ENCODE results near the gene MSH4.
A peak's percentile ranks its signal among the peaks of the same experiment; 100 is the strongest.
"Not testable (repeated sequence)": the region's sequence is repeated elsewhere in the genome, so short reads cannot be mapped to it uniquely, and the experiment has no call there.

MSH4 gene

GRCh38 chr1:75901371-75901770 lies 104.7 kb downstream of the MSH4 start:
- no peak overlapping the region for H3K27ac ChIP-seq
- H3K4me3 ChIP-seq = no peak overlapping the region

- H3K27ac ChIP-seq = no peak overlapping the region
- no peak overlapping the region for H3K4me3 ChIP-seq
Observed at GRCh38 chr1:75908717-75909152, 112.1 kb downstream of the MSH4 start.

GRCh38 chr1:75916834-75917233 lies 120.2 kb downstream of the MSH4 start:
- Histone ChIP-seq H3K4me3 (no peak overlapping the region), H3K27ac (no peak overlapping the region)

- Histone ChIP-seq H3K27ac (no peak overlapping the region), H3K4me3 (no peak overlapping the region)
Observed at GRCh38 chr1:75922698-75923097, 126.0 kb downstream of the MSH4 start.

- Histone ChIP-seq H3K4me3 (no peak within 1 kb of the TSS), H3K27ac (no peak within 1 kb of the TSS)
Observed at GRCh38 chr1:75932304-75932703, 135.6 kb downstream of the MSH4 start, which contains the start of gene ASB17. ASB17 (minus strand) TSS chr1:75932404; CDS start chr1:75932291, 113 bp downstream.

GRCh38 chr1:75937034-75937433 lies 140.4 kb downstream of the MSH4 start:
- Histone ChIP-seq H3K4me3 (no peak overlapping the region), H3K27ac (no peak overlapping the region)

- not testable (repeated sequence) for H3K27ac ChIP-seq, H3K4me3 ChIP-seq
Observed at GRCh38 chr1:75943037-75943436, 146.4 kb downstream of the MSH4 start.

GRCh38 chr1:75950176-75950575 lies 153.5 kb downstream of the MSH4 start:
- Histone ChIP-seq H3K4me3 (no peak overlapping the region), H3K27ac (peak overlapping the region in 1 of 21 experiments; percentile 11)

GRCh38 chr1:75952016-75952415 lies 155.3 kb downstream of the MSH4 start:
- Histone ChIP-seq H3K4me3 (no peak overlapping the region), H3K27ac (no peak overlapping the region)

- Histone ChIP-seq H3K4me3 (no peak overlapping the region), H3K27ac (no peak overlapping the region)
Observed at GRCh38 chr1:75953461-75953860, 156.8 kb downstream of the MSH4 start.

- peak overlapping the region in 1 of 21 experiments; percentile 24 for H3K27ac ChIP-seq
- no peak overlapping the region for H3K4me3 ChIP-seq
Observed at GRCh38 chr1:75954586-75954985, 157.9 kb downstream of the MSH4 start.

Data from skin epidermis (tissue), 12 donors.